Measurements from ENCODE around the gene UBE2H. TPM values are rescaled to one million over a fixed set of nuclear protein-coding genes. Genes with fewer than 3 reads are reported as not detected.
"Not testable (repeated sequence)": the region's sequence is repeated elsewhere in the genome, so short reads cannot be mapped to it uniquely, and the experiment has no call there.

UBE2H gene
- total RNA-seq, 1 donor from 2014 or later = 16.4 TPM

DNA sequence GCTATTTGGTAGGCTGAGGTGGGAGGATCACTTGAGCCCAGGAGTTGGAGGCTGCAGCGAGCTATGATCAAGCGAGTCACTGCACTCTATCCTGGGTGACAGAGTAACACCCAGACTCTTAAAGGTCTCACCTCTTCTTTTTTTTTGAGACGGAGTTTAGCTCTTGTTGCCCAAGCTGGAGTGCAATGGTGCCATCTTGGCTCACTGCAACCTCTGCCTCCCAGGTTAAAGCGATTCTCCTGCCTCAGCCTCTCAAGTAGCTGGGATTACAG is 7.4 kb upstream of the UBE2H start:
- H3K27ac Mint-ChIP-seq; intact Hi-C loops (cut with micrococcal nuclease); H3K4me3 Mint-ChIP-seq (ENCODE audit: low read depth); H3K4me1 Mint-ChIP-seq (ENCODE audit: low read depth); H3K9me3 Mint-ChIP-seq; H3K36me3 Mint-ChIP-seq (ENCODE audit: low read depth); DNase-seq (ENCODE audit: low spot score): not testable (repeated sequence)
- peaks cover 11% of the 10 kb centered on the region for H3K27me3 Mint-ChIP-seq (ENCODE audit: low read depth)

GRCh38 chr7:129959471-129960203 is 6.9 kb upstream of the UBE2H start:
- H3K36me3 Mint-ChIP-seq (ENCODE audit: low read depth) = no peaks in the 10 kb centered on the region
- H3K9me3 Mint-ChIP-seq = no peaks in the 10 kb centered on the region
- no peak for DNase-seq (ENCODE audit: low spot score)
- H3K4me1 Mint-ChIP-seq (ENCODE audit: low read depth) = no peaks in the 10 kb centered on the region
- H3K27me3 Mint-ChIP-seq (ENCODE audit: low read depth) = peaks cover 11% of the 10 kb centered on the region
- intact Hi-C loops (cut with micrococcal nuclease) = no loop called here
- no peak overlapping the region for H3K4me3 Mint-ChIP-seq (ENCODE audit: low read depth)
- no peak overlapping the region for H3K27ac Mint-ChIP-seq

GRCh38 chr7:129958643-129959470 is 6.1 kb upstream of the UBE2H start:
- Mint-ChIP-seq H3K4me3 (ENCODE audit: low read depth) (no peak overlapping the region), H3K9me3 (no peaks in the 10 kb centered on the region), H3K27me3 (ENCODE audit: low read depth) (peaks cover 11% of the 10 kb centered on the region), H3K27ac (no peak overlapping the region), H3K36me3 (ENCODE audit: low read depth) (no peaks in the 10 kb centered on the region), H3K4me1 (ENCODE audit: low read depth) (no peaks in the 10 kb centered on the region)
- no peak for DNase-seq (ENCODE audit: low spot score)
- intact Hi-C loops (cut with micrococcal nuclease) = no loop called here

DNA sequence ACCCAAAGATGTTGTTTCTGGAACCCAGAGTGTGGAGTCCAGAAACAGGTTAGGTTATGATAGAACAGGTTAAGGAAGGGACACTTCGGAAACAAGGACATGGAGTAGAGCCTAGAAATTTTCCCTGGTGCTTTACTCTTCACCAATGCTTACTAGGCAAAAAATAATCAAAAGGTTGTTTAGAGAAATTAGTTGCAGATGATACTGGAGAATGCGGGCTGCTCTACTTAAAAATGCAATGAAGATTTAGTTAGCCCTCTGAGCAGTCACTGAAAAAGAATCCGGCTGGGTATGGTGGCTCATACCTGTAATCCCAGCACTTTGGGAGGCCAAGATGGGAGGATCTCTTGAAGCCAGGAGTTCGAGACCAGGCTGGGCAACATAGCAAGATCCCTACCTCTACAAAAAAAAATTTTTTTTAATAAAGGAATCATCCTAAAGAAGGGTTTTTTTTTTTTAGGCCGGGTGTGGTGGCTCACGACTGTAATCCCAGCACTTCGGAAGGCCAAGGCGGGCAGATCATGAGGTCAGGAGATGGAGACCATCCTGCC is 3.3 kb upstream of the UBE2H start:
- H3K36me3 Mint-ChIP-seq (ENCODE audit: low read depth) = no peaks in the 10 kb centered on the region
- peaks cover 8% of the 10 kb centered on the region for H3K4me1 Mint-ChIP-seq (ENCODE audit: low read depth)
- H3K4me3 Mint-ChIP-seq (ENCODE audit: low read depth) = no peak overlapping the region
- no peak overlapping the region for H3K27ac Mint-ChIP-seq
- H3K9me3 Mint-ChIP-seq = no peaks in the 10 kb centered on the region
- H3K27me3 Mint-ChIP-seq (ENCODE audit: low read depth) = peaks cover 11% of the 10 kb centered on the region
- intact Hi-C loops (cut with micrococcal nuclease) = no loop called here
- DNase-seq (ENCODE audit: low spot score) = no peak

GRCh38 chr7:129952086-129952652 is 591 bp downstream of the UBE2H start:
- no peaks in the 10 kb centered on the region for H3K9me3 Mint-ChIP-seq
- peak overlapping the region; percentile 89 for H3K27ac Mint-ChIP-seq
- H3K27me3 Mint-ChIP-seq (ENCODE audit: low read depth) = peaks cover 4% of the 10 kb centered on the region
- no peak overlapping the region for H3K4me3 Mint-ChIP-seq (ENCODE audit: low read depth)
- peak; percentile 36 for DNase-seq (ENCODE audit: low spot score)
- peaks cover 10% of the 10 kb centered on the region for H3K4me1 Mint-ChIP-seq (ENCODE audit: low read depth)
- intact Hi-C loops (cut with micrococcal nuclease) = loop anchor here (2.0 to 5.0 kb wide), 4 partner anchors 60 to 727 kb away; partner anchors contain the start of genes AHCYL2, KLHDC10 and NRF1
- H3K36me3 Mint-ChIP-seq (ENCODE audit: low read depth) = no peaks in the 10 kb centered on the region

- peaks cover 10% of the 10 kb centered on the region for H3K4me1 Mint-ChIP-seq (ENCODE audit: low read depth)
- H3K27ac Mint-ChIP-seq = peak overlapping the region; percentile 89
- intact Hi-C loops (cut with micrococcal nuclease) = loop anchor here (2.0 to 5.0 kb wide), 5 partner anchors 45 to 727 kb away; partner anchors contain the start of genes AHCYL2, KLHDC10 and NRF1
- H3K27me3 Mint-ChIP-seq (ENCODE audit: low read depth) = peaks cover 4% of the 10 kb centered on the region
- H3K9me3 Mint-ChIP-seq = no peaks in the 10 kb centered on the region
- no peaks in the 10 kb centered on the region for H3K36me3 Mint-ChIP-seq (ENCODE audit: low read depth)
- no peak overlapping the region for H3K4me3 Mint-ChIP-seq (ENCODE audit: low read depth)
- peak; percentile 10 for DNase-seq (ENCODE audit: low spot score)
These were observed 1.3 kb downstream of the UBE2H start for GRCh38 chr7:129951226-129952085.

DNA sequence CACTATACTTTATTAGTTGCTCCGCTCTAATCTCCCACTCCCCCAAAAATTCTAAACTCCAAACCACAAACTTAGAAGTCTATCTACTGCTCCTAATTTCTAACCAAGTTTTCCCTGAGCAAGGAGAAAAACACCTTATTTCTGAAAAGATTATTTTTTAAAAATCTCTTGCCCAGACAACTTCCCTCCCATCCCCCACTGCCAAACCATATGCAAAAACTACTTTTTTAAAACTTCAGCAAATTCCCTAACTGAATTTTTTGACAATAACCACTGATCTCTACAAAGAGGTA is 1.9 kb downstream of the UBE2H start:
- intact Hi-C loops (cut with micrococcal nuclease) = loop anchor here (2.0 to 5.0 kb wide), 3 partner anchors 44 to 339 kb away; partner anchors contain the start of gene NRF1
- no peak for DNase-seq (ENCODE audit: low spot score)
- no peak overlapping the region for H3K4me3 Mint-ChIP-seq (ENCODE audit: low read depth)
- no peak overlapping the region for H3K27ac Mint-ChIP-seq
- no peaks in the 10 kb centered on the region for H3K9me3 Mint-ChIP-seq
- no peaks in the 10 kb centered on the region for H3K36me3 Mint-ChIP-seq (ENCODE audit: low read depth)
- peaks cover 3% of the 10 kb centered on the region for H3K27me3 Mint-ChIP-seq (ENCODE audit: low read depth)
- H3K4me1 Mint-ChIP-seq (ENCODE audit: low read depth) = peaks cover 10% of the 10 kb centered on the region

GRCh38 chr7:129950191-129950932 is 2.4 kb downstream of the UBE2H start:
- no peaks in the 10 kb centered on the region for H3K9me3 Mint-ChIP-seq
- H3K27me3 Mint-ChIP-seq (ENCODE audit: low read depth) = no peaks in the 10 kb centered on the region
- DNase-seq (ENCODE audit: low spot score) = no peak
- H3K4me3 Mint-ChIP-seq (ENCODE audit: low read depth) = no peak overlapping the region
- H3K4me1 Mint-ChIP-seq (ENCODE audit: low read depth) = peaks cover 10% of the 10 kb centered on the region
- no peaks in the 10 kb centered on the region for H3K36me3 Mint-ChIP-seq (ENCODE audit: low read depth)
- intact Hi-C loops (cut with micrococcal nuclease) = loop anchor here (2.0 to 5.0 kb wide), 3 partner anchors 44 to 338 kb away; partner anchors contain the start of gene NRF1
- no peak overlapping the region for H3K27ac Mint-ChIP-seq

DNA sequence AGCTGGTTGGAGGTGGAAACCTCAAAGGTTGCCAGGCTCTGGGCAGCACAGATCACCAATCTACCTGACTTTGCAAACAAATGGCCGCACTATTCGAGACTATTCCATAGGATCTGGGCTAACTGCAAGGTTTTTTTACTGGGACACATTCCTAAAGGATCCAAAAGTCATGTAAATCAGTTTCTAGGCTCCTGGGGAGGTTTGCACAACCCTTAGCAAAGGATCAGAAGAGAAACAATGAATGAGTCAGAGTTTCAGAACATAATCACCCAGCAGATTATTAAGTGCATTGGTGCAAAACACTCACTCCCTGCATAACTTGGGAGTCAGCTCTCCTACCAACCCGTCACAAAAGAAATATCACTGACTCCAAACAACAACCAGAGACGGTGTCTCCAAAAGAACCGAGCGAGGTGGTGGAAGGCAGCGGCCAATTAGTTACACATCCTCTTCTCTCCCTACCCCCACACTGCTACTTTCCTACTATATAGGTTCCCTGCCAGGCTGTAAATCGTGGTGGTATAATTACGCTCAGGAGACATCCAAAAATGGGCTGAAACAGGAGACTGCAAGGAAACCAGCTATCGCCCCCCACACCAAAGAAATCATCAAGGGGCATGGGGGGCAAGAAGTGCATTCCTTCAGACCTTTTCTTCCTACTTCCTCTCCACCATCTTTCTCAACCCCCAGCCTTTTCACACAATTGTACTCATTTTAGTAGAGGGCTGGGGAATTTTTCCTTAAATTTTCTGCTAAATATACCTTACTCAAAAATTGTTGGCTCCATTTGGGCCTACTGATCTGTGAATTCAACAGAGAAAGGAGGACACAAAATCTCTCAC is 3.2 kb downstream of the UBE2H start:
- Mint-ChIP-seq H3K4me3 (ENCODE audit: low read depth) (no peak overlapping the region), H3K4me1 (ENCODE audit: low read depth) (peaks cover 12% of the 10 kb centered on the region), H3K27ac (no peak overlapping the region), H3K36me3 (ENCODE audit: low read depth) (peaks cover 8% of the 10 kb centered on the region), H3K9me3 (no peaks in the 10 kb centered on the region), H3K27me3 (ENCODE audit: low read depth) (no peaks in the 10 kb centered on the region)
- peak; percentile 11 for DNase-seq (ENCODE audit: low spot score)
- intact Hi-C loops (cut with micrococcal nuclease) = loop anchor here (2.0 to 5.0 kb wide), 3 partner anchors 43 to 337 kb away; partner anchors contain the start of gene NRF1

- Mint-ChIP-seq H3K4me3 (ENCODE audit: low read depth) (no peak overlapping the region), H3K4me1 (ENCODE audit: low read depth) (peaks cover 12% of the 10 kb centered on the region), H3K9me3 (no peaks in the 10 kb centered on the region), H3K27me3 (ENCODE audit: low read depth) (no peaks in the 10 kb centered on the region), H3K27ac (no peak overlapping the region), H3K36me3 (ENCODE audit: low read depth) (peaks cover 12% of the 10 kb centered on the region)
- DNase-seq (ENCODE audit: low spot score) = peak; percentile 83
- intact Hi-C loops (cut with micrococcal nuclease) = no loop called here
These were observed 3.9 kb downstream of the UBE2H start for GRCh38 chr7:129948877-129949291.

DNA sequence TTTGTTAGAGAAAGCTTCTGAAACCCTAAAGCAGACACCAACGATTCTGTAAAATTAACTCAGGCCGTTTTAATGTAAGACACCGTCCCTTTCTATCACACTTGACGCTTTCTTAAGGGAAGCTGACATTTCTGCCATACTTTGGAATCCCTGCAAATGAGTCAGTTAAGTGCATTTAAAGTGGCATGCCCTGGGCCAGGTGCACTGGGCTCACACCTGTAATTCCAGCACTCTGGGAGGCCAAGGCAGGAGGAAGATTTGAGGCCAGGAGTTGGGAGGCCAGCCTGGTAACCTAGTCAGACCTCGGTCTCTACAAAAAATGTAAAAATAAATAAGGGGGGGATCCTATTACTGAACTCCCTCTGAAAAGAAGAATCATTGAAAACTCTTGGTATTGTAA is 4.4 kb downstream of the UBE2H start:
- DNase-seq (ENCODE audit: low spot score) = no peak
- intact Hi-C loops (cut with micrococcal nuclease) = no loop called here
- Mint-ChIP-seq H3K4me3 (ENCODE audit: low read depth) (peak overlapping the region; percentile 21), H3K9me3 (no peaks in the 10 kb centered on the region), H3K4me1 (ENCODE audit: low read depth) (peaks cover 12% of the 10 kb centered on the region), H3K36me3 (ENCODE audit: low read depth) (peaks cover 12% of the 10 kb centered on the region), H3K27me3 (ENCODE audit: low read depth) (no peaks in the 10 kb centered on the region), H3K27ac (no peak overlapping the region)
